ENCODE results near the gene AK2. TPM values are rescaled to one million over a fixed set of nuclear protein-coding genes. Genes with fewer than 3 reads are reported as not detected.
"Not testable (repeated sequence)": the region's sequence is repeated elsewhere in the genome, so short reads cannot be mapped to it uniquely, and the experiment has no call there.

AK2 gene
- total RNA-seq, 3 donors from 2014 or later = 147 to 228 (median 186) TPM

DNA sequence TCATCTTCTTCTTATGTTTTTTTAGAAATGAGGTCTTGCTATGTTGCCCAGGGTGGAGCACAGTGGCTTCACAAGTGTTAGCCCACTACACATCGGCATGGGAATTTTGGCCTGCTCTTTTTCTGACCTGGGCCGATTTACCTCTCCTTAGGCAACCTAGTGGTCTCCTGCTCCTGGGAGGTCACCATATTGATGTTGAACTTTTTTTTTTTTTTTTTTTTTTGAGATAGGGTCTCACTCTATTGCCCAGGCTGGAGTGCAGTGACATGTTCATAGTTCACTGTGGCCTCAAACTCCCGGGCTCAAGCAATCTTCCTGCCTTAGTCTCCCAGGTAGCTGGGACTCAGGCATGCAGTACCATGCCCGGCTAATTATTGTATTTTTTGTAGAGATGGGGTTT is 7.5 kb downstream of the AK2 start:
- no peak for ATAC-seq
- H3K4me3 ChIP-seq = no peak overlapping the region
- TF ChIP-seq, protein P1, sequence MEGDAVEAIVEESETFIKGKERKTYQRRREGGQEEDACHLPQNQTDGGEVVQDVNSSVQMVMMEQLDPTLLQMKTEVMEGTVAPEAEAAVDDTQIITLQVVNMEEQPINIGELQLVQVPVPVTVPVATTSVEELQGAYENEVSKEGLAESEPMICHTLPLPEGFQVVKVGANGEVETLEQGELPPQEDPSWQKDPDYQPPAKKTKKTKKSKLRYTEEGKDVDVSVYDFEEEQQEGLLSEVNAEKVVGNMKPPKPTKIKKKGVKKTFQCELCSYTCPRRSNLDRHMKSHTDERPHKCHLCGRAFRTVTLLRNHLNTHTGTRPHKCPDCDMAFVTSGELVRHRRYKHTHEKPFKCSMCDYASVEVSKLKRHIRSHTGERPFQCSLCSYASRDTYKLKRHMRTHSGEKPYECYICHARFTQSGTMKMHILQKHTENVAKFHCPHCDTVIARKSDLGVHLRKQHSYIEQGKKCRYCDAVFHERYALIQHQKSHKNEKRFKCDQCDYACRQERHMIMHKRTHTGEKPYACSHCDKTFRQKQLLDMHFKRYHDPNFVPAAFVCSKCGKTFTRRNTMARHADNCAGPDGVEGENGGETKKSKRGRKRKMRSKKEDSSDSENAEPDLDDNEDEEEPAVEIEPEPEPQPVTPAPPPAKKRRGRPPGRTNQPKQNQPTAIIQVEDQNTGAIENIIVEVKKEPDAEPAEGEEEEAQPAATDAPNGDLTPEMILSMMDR (IDR thresholded peaks at IDR 0.05) = no peak
- intact Hi-C loops (cut with DNase I, micrococcal nuclease) = no loop called here
- peaks cover 43% of the 10 kb centered on the region for H3K4me1 ChIP-seq (ENCODE audit: low read depth)
- no peaks in the 10 kb centered on the region for H3K36me3 ChIP-seq (ENCODE audit: low read depth)
- DNase-seq = no peak
- no peaks in the 10 kb centered on the region for H3K9me3 ChIP-seq

DNA sequence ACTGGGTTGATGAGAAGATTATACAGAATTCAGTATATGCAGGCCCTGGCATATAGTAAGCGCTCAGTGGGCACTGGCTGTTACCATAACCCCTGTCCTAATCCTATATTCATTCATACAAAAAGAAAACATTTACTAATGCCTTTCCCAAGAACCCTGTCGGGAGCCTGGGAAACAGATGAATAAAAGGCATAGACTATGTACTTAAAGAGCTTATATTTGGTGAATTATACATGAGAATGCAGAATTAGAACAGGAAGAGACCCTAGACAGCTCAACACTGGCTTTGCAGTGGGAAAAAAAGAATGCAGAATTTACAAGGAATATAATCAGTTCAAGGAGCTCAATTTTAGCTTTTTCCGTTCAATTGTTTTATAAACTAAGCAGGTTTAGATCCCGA is 10.9 kb downstream of the AK2 start:
- no peak for DNase-seq
- intact Hi-C loops (cut with DNase I, micrococcal nuclease) = no loop called here
- peaks cover 42% of the 10 kb centered on the region for H3K4me1 ChIP-seq (ENCODE audit: low read depth)
- H3K4me3 ChIP-seq = no peak overlapping the region
- no peak for ATAC-seq
- TF ChIP-seq, protein P1 (IDR thresholded peaks at IDR 0.05) = no peak
- no peaks in the 10 kb centered on the region for H3K9me3 ChIP-seq
- no peaks in the 10 kb centered on the region for H3K36me3 ChIP-seq (ENCODE audit: low read depth)

GRCh38 chr1:33025180-33025569 is 11.5 kb downstream of the AK2 start:
- no peaks in the 10 kb centered on the region for H3K36me3 ChIP-seq (ENCODE audit: low read depth)
- peaks cover 42% of the 10 kb centered on the region for H3K4me1 ChIP-seq (ENCODE audit: low read depth)
- ATAC-seq = peak; percentile 40
- H3K9me3 ChIP-seq = no peaks in the 10 kb centered on the region
- intact Hi-C loops (cut with DNase I, micrococcal nuclease) = no loop called here
- TF ChIP-seq, protein P1 (IDR thresholded peaks at IDR 0.05) = no peak
- H3K4me3 ChIP-seq = no peak overlapping the region
- no peak for DNase-seq

GRCh38 chr1:33024430-33025179 is 12.1 kb downstream of the AK2 start:
- intact Hi-C loops (cut with DNase I, micrococcal nuclease); H3K9me3 ChIP-seq; H3K4me3 ChIP-seq; H3K36me3 ChIP-seq (ENCODE audit: low read depth): not testable (repeated sequence)
- ATAC-seq (peak; percentile 63), DNase-seq (peak in 1 of 3 donors; percentile 48)
- peaks cover 42% of the 10 kb centered on the region for H3K4me1 ChIP-seq (ENCODE audit: low read depth)

DNA sequence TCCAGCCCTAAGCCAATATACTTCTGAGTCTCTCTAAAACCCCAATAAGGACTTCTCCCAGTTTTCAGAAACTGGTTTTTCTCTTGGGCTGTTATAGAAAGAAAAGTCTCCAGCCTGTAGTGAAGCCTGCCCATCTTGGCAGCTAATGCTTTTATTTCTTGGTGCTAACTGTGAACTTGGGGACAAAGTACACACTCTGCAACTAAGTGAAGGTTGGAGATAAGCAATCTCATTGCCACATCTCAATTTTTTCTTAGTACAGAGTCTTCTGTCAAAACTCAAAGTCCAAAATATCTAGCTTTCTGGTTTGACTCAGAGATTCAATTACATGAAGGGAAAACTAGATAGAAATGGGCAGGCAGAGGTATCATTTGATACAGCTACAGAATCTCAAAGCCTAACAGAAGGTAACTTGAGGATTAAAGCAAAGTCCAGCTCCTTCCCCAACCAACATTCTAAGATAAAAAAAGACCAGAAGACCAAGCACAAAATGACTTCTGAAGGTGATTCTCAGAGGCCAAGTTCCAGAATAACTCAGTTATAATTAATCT is 14.0 kb downstream of the AK2 start:
- peak in 1 of 3 donors; percentile 52 for DNase-seq
- ATAC-seq = peak; percentile 85
- H3K9me3 ChIP-seq = no peaks in the 10 kb centered on the region
- no peaks in the 10 kb centered on the region for H3K36me3 ChIP-seq (ENCODE audit: low read depth)
- H3K4me1 ChIP-seq (ENCODE audit: low read depth) = peaks cover 42% of the 10 kb centered on the region
- H3K4me3 ChIP-seq = no peak overlapping the region
- TF ChIP-seq, protein P1 (IDR thresholded peaks at IDR 0.05) = no peak
- intact Hi-C loops (cut with DNase I, micrococcal nuclease) = no loop called here

- H3K4me1 ChIP-seq (ENCODE audit: low read depth) = peaks cover 39% of the 10 kb centered on the region
- DNase-seq = no peak
- peak; percentile 27 for ATAC-seq
- no peak overlapping the region for H3K4me3 ChIP-seq
- no peaks in the 10 kb centered on the region for H3K36me3 ChIP-seq (ENCODE audit: low read depth)
- TF ChIP-seq, protein P1 (IDR thresholded peaks at IDR 0.05) = no peak
- intact Hi-C loops (cut with DNase I, micrococcal nuclease) = no loop called here
- H3K9me3 ChIP-seq = no peaks in the 10 kb centered on the region
Measured at GRCh38 chr1:33021567-33022431, 14.9 kb downstream of the AK2 start.
